ENCODE measurements around the gene THEM4.

GRCh38 chr1:151838222-151839081 lies 70.9 kb downstream of the THEM4 start:
- TF ChIP-seq CTCF (IDR thresholded peaks at IDR 0.05) (no peak), POLR2A (IDR thresholded peaks at IDR 0.05) (no peak)
